BE2C (cell line): ENCODE measurements around the gene SPEF1.

Experiments
- DNase-seq: peaks from one replicate; pipeline ENCODE4 v3.0.0-alpha.2; 2020
- H3K27me3 ChIP-seq: fragments of 250-450 bp; sonication (Bioruptor Pico); 2 replicates; pipeline ENCODE4 v1.5.1; 2020; ENCODE audit warnings: mild to moderate bottlenecking
- H3K36me3 ChIP-seq: fragments of 250-450 bp; sonication (Bioruptor Pico); 2 replicates; pipeline ENCODE4 v1.5.1; 2020; ENCODE audit warnings: mild to moderate bottlenecking
- H3K4me1 ChIP-seq: fragments of 250-450 bp; sonication (Bioruptor Pico); 2 replicates; pipeline ENCODE4 v1.5.1; 2020
- H3K4me3 ChIP-seq: 2 replicates; pipeline ENCODE4 v1.5.1; 2011; ENCODE audit warnings: low read depth, low read length
- H3K9me3 ChIP-seq: fragments of 250-450 bp; sonication (Bioruptor Pico); 2 replicates; pipeline ENCODE4 v1.5.1; 2020
- TF ChIP-seq, protein P1 (sequence below): IDR thresholded peaks from 2 replicates; pipeline ENCODE4 v1.5.1; 2012; ENCODE audit warnings: mild to moderate bottlenecking, low read depth, low read length

The SPEF1 gene

DNA sequence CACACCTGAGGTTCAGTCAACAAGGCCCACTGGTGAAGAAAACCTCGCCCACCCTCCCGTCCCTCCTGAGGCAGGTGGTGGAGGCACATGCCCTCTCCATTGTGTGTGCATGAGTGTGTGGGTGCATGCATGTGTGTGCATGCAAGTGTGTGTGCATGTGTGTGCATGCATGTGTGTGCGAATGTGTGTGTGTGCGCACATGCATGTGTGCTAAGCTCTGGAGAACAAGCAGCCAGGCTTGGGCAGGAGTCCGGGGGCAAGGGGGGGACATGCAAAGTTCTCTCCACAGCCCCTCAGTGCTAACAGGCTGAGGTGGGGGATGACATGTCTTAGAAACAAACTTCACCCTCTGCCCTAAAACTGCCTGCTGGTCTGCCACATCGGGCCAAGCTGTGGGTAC, 51.9 kb downstream of the SPEF1 start:
- H3K4me1 ChIP-seq: no peaks in the 10 kb centered on the region
- TF ChIP-seq, protein P1, sequence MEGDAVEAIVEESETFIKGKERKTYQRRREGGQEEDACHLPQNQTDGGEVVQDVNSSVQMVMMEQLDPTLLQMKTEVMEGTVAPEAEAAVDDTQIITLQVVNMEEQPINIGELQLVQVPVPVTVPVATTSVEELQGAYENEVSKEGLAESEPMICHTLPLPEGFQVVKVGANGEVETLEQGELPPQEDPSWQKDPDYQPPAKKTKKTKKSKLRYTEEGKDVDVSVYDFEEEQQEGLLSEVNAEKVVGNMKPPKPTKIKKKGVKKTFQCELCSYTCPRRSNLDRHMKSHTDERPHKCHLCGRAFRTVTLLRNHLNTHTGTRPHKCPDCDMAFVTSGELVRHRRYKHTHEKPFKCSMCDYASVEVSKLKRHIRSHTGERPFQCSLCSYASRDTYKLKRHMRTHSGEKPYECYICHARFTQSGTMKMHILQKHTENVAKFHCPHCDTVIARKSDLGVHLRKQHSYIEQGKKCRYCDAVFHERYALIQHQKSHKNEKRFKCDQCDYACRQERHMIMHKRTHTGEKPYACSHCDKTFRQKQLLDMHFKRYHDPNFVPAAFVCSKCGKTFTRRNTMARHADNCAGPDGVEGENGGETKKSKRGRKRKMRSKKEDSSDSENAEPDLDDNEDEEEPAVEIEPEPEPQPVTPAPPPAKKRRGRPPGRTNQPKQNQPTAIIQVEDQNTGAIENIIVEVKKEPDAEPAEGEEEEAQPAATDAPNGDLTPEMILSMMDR: no peak
- no peak overlapping the region for H3K4me3 ChIP-seq
- no peak for DNase-seq
- no peaks in the 10 kb centered on the region for H3K9me3 ChIP-seq
- H3K36me3 ChIP-seq: no peaks in the 10 kb centered on the region
- H3K27me3 ChIP-seq: no peaks in the 10 kb centered on the region

GRCh38 chr20:3728876-3729275, 52.4 kb downstream of the SPEF1 start:
- Histone ChIP-seq H3K4me3 (no peak overlapping the region), H3K4me1 (no peaks in the 10 kb centered on the region), H3K36me3 (no peaks in the 10 kb centered on the region), H3K9me3 (no peaks in the 10 kb centered on the region), H3K27me3 (no peaks in the 10 kb centered on the region)
- TF ChIP-seq, protein P1: no peak
- no peak for DNase-seq

GRCh38 chr20:3728354-3728753, 52.9 kb downstream of the SPEF1 start:
- TF ChIP-seq, protein P1: no peak
- no peaks in the 10 kb centered on the region for H3K27me3 ChIP-seq
- no peak overlapping the region for H3K4me3 ChIP-seq
- H3K4me1 ChIP-seq: no peaks in the 10 kb centered on the region
- H3K9me3 ChIP-seq: no peaks in the 10 kb centered on the region
- H3K36me3 ChIP-seq: no peaks in the 10 kb centered on the region
- DNase-seq: no peak
